GM23338 (cell line): ENCODE measurements around the gene CD4.

ENCODE experiments used
- CTCF ChIP-seq, 2 experiments: fragments of 200-600 bp in 1 of 2; sonication (generic) in 1 of 2; conservative IDR thresholded peaks; 2 replicates each; pipeline versions ENCODE4 v1.5.1 to v1.6.1; 2016 to 2017; ENCODE audit warnings: antibody characterized with exemption in 2 of 2, low read depth in 2 of 2, mild to moderate bottlenecking in 2 of 2, moderate library complexity in 1 of 2
- EZH2 ChIP-seq: fragments of 200-600 bp; sonication (generic); IDR thresholded peaks from one replicate; pipeline ENCODE4 v1.8.0; 2017; ENCODE audit warnings: antibody characterized with exemption, mild to moderate bottlenecking, low read depth; ENCODE audit not compliant: unreplicated experiment

DNA sequence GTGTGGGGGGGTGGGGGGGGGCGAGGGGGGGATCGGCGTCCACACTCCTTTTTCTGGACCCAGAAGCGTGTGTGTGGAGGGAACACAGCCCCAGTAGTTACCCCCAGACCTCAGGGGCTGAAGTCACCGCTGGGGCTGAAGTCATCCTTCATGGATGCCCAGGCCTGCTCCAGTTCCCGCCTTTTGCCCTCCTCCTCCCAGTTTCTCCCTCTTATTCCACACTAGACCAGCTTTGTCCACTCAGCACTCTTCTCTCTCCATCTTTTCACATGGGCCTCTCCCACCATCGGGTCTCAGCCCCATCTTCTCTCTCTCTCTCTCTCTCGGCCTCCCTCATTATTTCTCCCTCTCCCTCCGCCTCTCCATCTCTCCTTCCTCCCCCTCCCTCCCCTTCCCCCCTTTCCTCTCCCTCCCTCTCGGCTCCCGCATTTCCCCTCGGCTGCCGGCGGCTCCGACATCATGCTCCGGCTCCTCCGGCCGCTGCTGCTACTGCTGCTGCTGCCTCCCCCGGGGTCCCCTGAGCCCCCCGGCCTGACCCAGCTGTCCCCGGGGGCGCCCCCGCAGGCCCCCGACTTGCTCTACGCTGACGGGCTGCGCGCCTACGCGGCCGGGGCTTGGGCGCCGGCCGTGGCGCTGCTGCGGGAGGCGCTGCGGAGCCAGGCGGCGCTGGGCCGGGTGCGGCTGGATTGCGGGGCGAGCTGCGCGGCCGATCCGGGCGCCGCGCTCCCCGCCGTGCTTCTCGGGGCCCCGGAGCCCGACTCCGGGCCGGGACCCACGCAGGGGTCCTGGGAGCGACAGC is 38.9 kb downstream of the CD4 start, which contains the start of gene P3H3:
- TF ChIP-seq CTCF (conservative IDR thresholded peaks at IDR 0.05; ENCODE audit: low read depth in 2 of 2) (no peak; a peak in 1 of 4 replicates), EZH2 (no peak)
